Duodenal mucosa (tissue), 2 donors: Measurements from ENCODE around the gene EARS2.

Experiments used
- H3K27ac ChIP-seq: one replicate; pipeline ENCODE4 v1.7.0; 2013; ENCODE audit warnings: low read depth, low read length
- H3K27me3 ChIP-seq, 2 donors: one replicate each; pipeline ENCODE4 v1.7.0; 2013; ENCODE audit warnings: low read length in 2 of 2, control low read depth in 1 of 2; ENCODE audit not compliant: insufficient read depth in 2 of 2, control insufficient read depth in 1 of 2
- H3K36me3 ChIP-seq, 2 donors: one replicate each; pipeline ENCODE4 v1.7.0; 2013; ENCODE audit warnings: low read length in 2 of 2, control low read depth in 1 of 2; ENCODE audit not compliant: insufficient read depth in 2 of 2, control insufficient read depth in 1 of 2
- H3K4me1 ChIP-seq, 2 donors: one replicate each; pipeline ENCODE4 v1.7.0; 2013; ENCODE audit warnings: low read length in 2 of 2, control low read depth in 1 of 2; ENCODE audit not compliant: insufficient read depth in 2 of 2, control insufficient read depth in 1 of 2
- H3K4me3 ChIP-seq, 2 donors: one replicate each; pipeline ENCODE4 v1.7.0; 2013; ENCODE audit warnings: low read length in 2 of 2, low read depth in 1 of 2
- H3K9ac ChIP-seq, 2 donors: one replicate each; pipeline ENCODE4 v1.7.0; 2013; ENCODE audit warnings: low read length in 2 of 2, low read depth in 1 of 2
- H3K9me3 ChIP-seq, 2 donors: one replicate each; pipeline ENCODE4 v1.7.0; 2013; ENCODE audit warnings: low read length in 2 of 2, control low read depth in 1 of 2; ENCODE audit not compliant: control insufficient read depth in 1 of 2

The EARS2 gene

DNA sequence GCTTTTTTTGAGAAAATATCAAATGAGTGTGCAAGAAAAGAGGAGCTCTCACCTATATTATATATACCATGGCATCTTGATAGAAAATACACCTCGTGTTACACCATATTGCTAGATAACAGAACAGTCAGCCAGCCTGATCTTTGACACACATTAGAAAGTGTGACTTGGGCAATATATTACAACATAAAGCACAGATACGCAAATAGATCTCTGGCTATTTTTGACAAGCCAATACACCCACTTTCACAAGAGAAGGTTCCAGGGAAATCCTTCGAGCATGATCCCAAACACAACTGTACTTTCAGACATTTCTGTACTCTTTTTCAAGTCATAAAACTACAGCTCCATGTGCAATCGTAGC is 56.3 kb downstream of the EARS2 start:
- no peaks in the 10 kb centered on the region for H3K9me3 ChIP-seq
- H3K27me3 ChIP-seq, result no peaks in the 10 kb centered on the region
- H3K4me1 ChIP-seq, result peaks cover 20 to 33% of the 10 kb centered on the region in 2 donors
- H3K36me3 ChIP-seq, result no peaks in the 10 kb centered on the region
- H3K4me3 ChIP-seq, result no peak overlapping the region
- no peak overlapping the region for H3K9ac ChIP-seq
- no peak overlapping the region for H3K27ac ChIP-seq

- Histone ChIP-seq H3K27me3 (no peaks in the 10 kb centered on the region), H3K4me1 (peaks cover 20 to 31% of the 10 kb centered on the region in 2 donors), H3K27ac (no peak overlapping the region)
Measured at GRCh38 chr16:23500212-23500861, 56.8 kb downstream of the EARS2 start.

GRCh38 chr16:23499801-23500200 is 57.3 kb downstream of the EARS2 start:
- H3K9me3 ChIP-seq, result no peaks in the 10 kb centered on the region
- peaks cover 0 to 9% of the 10 kb centered on the region in 2 donors for H3K36me3 ChIP-seq
- no peak overlapping the region for H3K4me3 ChIP-seq
- H3K27ac ChIP-seq, result no peak overlapping the region
- no peaks in the 10 kb centered on the region for H3K27me3 ChIP-seq
- H3K4me1 ChIP-seq, result peaks cover 14 to 28% of the 10 kb centered on the region in 2 donors
- no peak overlapping the region for H3K9ac ChIP-seq

More at GRCh38 chr16:23500212-23500861, 56.8 kb downstream of the EARS2 start:
- no peak overlapping the region for H3K4me3 ChIP-seq
- no peak overlapping the region for H3K9ac ChIP-seq
- H3K9me3 ChIP-seq, result no peaks in the 10 kb centered on the region
- H3K36me3 ChIP-seq, result peaks cover 0 to 5% of the 10 kb centered on the region in 2 donors

- Histone ChIP-seq H3K27ac (no peak overlapping the region), H3K9ac (no peak overlapping the region), H3K4me3 (no peak overlapping the region), H3K36me3 (peaks cover 3 to 18% of the 10 kb centered on the region in 2 donors), H3K27me3 (no peaks in the 10 kb centered on the region), H3K4me1 (peaks cover 7 to 19% of the 10 kb centered on the region in 2 donors), H3K9me3 (no peaks in the 10 kb centered on the region)
Measured at GRCh38 chr16:23498863-23499262, 58.3 kb downstream of the EARS2 start.

GRCh38 chr16:23497543-23497868 is 59.6 kb downstream of the EARS2 start:
- H3K4me3 ChIP-seq, result no peak overlapping the region
- no peak overlapping the region for H3K27ac ChIP-seq
- no peak overlapping the region for H3K9ac ChIP-seq
- no peaks in the 10 kb centered on the region for H3K27me3 ChIP-seq
- peaks cover 15 to 32% of the 10 kb centered on the region in 2 donors for H3K36me3 ChIP-seq
- peaks cover 7 to 19% of the 10 kb centered on the region in 2 donors for H3K4me1 ChIP-seq
- no peaks in the 10 kb centered on the region for H3K9me3 ChIP-seq

GRCh38 chr16:23496821-23497542 is 60.2 kb downstream of the EARS2 start:
- Histone ChIP-seq H3K36me3 (peaks cover 21 to 36% of the 10 kb centered on the region in 2 donors), H3K27ac (no peak overlapping the region), H3K27me3 (no peaks in the 10 kb centered on the region), H3K9ac (no peak overlapping the region), H3K9me3 (no peaks in the 10 kb centered on the region), H3K4me3 (no peak overlapping the region), H3K4me1 (peaks cover 7 to 19% of the 10 kb centered on the region in 2 donors)

GRCh38 chr16:23495671-23496070 is 61.5 kb downstream of the EARS2 start:
- Histone ChIP-seq H3K27me3 (no peaks in the 10 kb centered on the region), H3K9me3 (no peaks in the 10 kb centered on the region), H3K9ac (no peak overlapping the region), H3K36me3 (peaks cover 26 to 47% of the 10 kb centered on the region in 2 donors), H3K27ac (no peak overlapping the region), H3K4me1 (peaks cover 7 to 11% of the 10 kb centered on the region in 2 donors), H3K4me3 (no peak overlapping the region)

DNA sequence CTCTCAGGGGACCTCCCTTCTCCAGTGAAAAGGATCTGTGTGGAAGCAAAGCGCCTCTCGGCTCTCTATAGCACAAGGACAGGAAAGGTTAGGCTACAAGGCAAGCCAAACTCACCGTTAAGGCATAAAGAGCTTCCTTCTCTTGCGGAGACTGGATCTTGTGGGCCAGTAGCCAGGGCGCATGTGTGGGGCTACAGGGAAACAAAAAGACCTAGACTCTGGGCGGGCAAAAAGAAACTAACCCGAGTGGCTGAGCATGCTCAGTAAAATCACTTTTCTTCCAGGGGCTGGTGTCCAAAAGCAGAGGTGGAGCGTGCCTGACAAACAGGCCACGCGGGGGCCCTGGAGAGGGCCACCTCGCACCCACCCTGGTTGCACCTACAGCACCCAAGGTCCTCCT is 63.0 kb downstream of the EARS2 start:
- H3K4me1 ChIP-seq, result peaks cover 6 to 7% of the 10 kb centered on the region in 2 donors
- H3K4me3 ChIP-seq, result no peak overlapping the region
- no peak overlapping the region for H3K27ac ChIP-seq
- no peaks in the 10 kb centered on the region for H3K9me3 ChIP-seq
- H3K27me3 ChIP-seq, result no peaks in the 10 kb centered on the region
- H3K36me3 ChIP-seq, result peaks cover 37 to 60% of the 10 kb centered on the region in 2 donors
- no peak overlapping the region for H3K9ac ChIP-seq

- H3K9ac ChIP-seq, result no peak overlapping the region
- no peaks in the 10 kb centered on the region for H3K4me1 ChIP-seq
- H3K36me3 ChIP-seq, result peaks cover 54 to 83% of the 10 kb centered on the region in 2 donors
- H3K27ac ChIP-seq, result no peak overlapping the region
- H3K4me3 ChIP-seq, result no peak overlapping the region
- H3K9me3 ChIP-seq, result no peaks in the 10 kb centered on the region
- no peaks in the 10 kb centered on the region for H3K27me3 ChIP-seq
Measured at GRCh38 chr16:23491490-23492391, 65.4 kb downstream of the EARS2 start.

DNA sequence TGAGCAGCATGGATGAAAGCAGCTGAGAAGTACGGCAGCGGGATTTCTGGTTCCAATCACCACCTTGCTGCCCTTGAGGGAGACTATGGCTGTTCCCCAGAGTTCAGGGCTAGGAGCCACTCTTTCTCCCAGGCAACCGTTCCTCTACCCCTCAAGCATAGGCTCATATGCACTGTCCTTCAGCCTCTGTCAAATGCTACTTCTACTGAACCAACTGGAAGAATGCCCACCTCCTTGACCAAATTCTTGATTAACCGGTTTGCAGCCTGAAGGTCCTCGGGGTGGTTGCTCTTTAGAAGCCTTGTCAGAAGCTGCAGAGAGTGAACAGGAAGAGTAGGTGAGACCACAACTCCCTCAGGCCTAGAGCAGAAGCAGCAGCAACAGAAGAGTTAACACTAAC is 70.7 kb downstream of the EARS2 start:
- Histone ChIP-seq H3K36me3 (peaks cover 49 to 89% of the 10 kb centered on the region in 2 donors), H3K27ac (no peak overlapping the region)

More for the DNA sequence above, 70.7 kb downstream of the EARS2 start:
- no peaks in the 10 kb centered on the region for H3K9me3 ChIP-seq
- no peak overlapping the region for H3K4me3 ChIP-seq
- H3K4me1 ChIP-seq, result no peaks in the 10 kb centered on the region
- H3K27me3 ChIP-seq, result no peaks in the 10 kb centered on the region
- H3K9ac ChIP-seq, result no peak overlapping the region
